Effector CD4-positive, alpha-beta T cell (primary cell): ENCODE data around the gene PSMD5.

Source experiments
- DNase-seq: peaks from one replicate; pipeline ENCODE4 v3.0.0-alpha.2; 2020

The PSMD5 gene

DNA sequence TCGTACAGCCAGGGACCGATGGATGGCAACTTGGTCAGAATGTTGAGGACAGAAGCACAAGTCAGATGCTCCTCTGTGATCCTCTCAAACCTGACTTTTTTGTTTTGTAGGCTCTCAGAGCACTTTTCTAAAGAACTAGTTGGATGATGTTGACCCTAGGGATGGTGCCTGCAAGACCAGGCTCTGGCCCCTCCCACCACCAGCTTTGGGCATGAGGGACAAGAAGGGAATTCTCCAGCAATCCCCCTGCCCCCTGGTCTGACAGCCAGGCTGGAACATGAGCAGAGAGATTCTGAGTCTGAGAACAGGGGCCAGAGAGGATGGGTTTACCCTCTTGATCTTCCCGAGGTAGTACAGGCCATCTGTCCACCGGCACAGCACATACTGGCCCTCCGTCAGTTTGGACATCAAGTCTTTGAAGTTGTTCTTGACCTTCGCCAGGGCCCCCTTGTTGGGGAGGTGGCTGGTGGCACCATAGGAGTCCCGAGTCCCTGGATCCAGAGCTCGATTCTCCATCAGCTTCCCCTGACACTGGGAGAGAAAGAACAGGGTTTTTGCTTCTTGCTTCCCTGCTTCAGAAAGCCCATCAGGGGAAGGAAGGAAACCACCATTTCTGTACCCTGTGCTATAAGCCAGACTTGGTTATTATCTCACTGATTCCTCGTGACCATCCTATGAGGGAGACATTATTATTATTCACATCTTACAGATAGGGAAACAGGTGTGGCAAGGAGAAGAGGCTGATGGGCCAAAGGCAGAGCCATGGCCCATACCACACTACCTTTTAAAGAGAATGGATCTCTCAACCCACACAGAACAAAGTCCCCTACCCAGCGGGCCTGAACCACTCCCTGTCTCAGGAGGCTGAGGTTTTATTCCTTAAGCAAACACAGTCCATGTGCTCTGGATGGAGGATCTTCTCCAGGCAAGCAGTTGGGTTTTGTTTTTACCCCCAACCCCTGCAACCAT lies 31.8 kb upstream of the PSMD5 start:
- no peak for DNase-seq

DNA sequence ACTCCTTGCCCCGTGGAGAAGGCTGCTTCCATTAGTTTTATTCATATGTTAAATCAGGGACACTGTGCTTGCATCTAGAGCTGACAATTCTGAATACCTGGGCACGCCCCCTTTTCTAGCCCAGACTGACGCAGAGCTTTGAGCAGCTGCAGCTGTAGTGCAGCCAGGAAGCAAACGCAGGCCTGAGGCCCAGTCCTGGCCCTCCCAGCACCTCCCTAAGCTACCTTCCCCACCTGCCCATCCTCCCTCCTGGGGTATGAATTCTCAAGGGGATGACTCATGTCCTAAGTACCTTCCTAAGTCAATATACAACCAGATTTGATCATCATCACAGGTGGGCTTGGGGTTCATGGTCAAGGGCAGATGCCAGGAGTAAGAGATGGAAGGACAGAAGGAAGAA lies 30.8 kb upstream of the PSMD5 start:
- no peak for DNase-seq

DNA sequence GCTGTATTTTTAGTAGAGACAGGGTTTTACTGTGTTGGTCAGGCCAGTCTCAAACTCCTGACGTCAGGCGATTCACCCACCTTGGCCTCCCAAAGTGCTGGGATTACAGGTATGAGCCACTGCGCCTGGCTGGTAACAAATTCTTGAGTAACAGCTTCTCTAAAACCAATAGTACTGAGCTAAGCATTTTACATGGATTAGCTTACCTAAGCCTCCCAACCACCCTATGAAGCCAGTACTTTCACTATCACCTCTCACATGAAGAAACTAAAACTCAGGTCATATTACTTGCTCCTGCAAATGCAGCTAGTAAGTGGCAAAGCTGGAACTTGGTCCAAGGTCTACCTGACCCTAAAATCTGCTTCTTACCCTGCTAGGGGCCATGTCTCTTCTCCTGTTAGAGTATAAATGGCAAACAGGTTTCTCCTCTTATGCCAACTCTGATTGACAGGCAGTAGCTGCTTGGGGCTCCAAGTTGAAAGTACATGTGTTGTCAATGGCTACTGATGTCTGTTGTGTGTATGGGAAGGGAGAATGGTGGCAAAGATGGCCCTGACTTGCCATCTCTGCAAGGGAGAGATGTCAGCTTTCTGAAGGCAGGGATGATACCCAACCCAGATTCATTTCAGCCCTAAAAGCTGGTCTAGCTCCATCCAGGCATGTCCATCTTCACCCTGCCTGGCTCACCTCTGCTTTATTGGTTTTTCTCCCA lies 30.2 kb upstream of the PSMD5 start:
- DNase-seq, result no peak

DNA sequence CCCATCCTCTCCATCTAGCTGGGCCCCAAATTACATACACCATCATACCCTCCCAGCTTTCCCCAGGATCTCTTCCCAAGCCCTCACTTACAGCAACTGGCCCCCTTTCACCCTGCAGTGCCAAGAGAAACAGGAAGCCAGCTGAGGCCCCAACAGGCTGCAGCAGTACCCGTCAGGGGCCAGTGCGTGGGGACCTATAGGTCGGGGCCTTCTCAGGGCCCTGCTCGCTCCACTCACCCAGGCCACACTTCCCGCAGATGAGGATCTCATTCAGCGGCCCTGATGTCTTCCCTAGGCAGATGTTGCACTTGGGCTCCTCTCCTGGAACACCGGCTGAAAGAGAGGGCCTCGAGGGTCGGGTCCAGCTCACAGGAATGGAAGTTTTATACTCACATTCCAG lies 27.5 kb upstream of the PSMD5 start:
- no peak for DNase-seq

DNA sequence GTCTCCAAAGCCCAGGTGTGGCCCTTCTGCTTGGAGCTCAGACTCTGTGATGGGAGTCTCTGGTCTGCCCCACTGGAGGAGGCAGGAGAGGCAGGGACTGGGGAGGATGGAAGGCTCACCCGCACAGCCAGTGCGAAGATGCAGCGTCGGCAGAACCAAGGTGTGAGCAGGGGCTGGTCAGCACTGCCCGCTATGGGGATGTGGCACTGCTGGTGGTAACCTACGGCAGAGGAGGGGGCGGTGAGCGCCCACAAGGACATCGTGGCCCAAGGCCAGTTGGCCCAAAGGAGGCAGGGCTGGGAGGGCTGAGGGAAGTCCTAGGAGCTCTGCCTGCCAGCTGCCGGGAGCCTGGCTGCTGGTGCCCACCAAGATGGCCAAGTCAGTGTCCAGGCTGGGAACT lies 27.0 kb upstream of the PSMD5 start:
- DNase-seq, result no peak

DNA sequence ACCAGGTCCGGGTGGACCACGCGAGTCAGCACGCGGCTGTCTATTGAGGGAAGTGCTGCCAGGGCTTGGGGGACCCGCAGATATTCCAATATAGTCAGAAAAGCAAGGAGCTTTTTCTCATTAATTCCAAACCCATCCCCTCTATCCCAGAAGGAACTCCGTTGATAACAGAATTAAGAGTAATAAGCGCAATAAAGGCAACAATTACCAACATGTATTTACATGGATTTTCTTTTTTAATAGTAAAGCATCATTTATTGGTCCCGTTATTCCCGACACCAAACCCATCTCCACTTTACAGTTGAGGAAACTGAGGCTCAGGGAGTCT lies 26.6 kb upstream of the PSMD5 start:
- no peak for DNase-seq

DNA sequence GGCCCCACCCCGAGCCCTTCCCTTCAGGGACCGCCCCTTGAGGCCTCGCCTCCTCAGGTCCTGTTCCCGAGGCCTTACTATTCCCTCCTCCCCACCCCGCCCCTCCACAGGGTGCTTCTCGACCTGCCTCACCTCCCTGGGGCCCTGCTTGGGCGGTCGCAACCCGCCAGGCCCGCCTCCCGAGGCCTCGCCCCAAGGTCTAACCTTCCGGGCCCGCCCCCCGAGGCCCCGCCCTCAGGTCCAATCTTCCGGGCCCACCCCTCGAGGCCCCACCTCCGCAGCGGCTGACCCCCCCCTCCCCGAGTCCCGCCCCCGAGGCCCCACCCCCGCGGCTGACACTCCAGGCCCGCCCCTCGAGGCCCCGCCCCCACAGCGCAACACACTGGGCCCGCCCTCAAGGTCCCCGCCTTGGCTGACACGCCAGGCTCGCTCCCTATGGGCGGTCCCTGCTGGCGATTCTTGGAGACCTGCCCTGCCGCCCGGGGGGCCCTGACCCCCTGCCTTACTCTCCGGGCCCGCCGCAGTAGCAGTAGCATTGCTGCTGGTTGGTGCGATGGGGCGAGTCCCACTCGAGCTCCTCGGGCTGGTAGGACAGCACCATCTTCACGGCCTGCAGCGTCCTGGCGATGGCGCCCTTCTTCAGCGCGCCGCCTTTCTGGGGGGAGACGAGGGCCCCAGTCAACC lies 26.1 kb upstream of the PSMD5 start:
- peak; percentile 94 for DNase-seq

DNA sequence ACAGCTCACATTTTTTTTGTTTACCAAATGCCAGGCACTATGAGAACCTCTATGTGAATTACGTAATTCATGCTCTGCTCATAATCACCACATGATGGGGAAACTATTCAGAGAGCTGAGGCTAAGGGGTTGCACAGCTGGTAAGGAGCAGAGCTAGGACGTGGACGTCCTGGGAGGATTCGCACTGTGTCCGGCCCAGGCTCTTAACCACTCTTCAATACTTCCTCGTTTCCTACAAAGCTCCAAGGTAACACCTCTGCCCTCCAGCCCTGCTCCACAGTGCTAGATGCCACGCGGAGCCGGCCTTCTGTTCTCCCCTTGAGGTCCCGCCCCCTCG lies 25.6 kb upstream of the PSMD5 start:
- no peak for DNase-seq

DNA sequence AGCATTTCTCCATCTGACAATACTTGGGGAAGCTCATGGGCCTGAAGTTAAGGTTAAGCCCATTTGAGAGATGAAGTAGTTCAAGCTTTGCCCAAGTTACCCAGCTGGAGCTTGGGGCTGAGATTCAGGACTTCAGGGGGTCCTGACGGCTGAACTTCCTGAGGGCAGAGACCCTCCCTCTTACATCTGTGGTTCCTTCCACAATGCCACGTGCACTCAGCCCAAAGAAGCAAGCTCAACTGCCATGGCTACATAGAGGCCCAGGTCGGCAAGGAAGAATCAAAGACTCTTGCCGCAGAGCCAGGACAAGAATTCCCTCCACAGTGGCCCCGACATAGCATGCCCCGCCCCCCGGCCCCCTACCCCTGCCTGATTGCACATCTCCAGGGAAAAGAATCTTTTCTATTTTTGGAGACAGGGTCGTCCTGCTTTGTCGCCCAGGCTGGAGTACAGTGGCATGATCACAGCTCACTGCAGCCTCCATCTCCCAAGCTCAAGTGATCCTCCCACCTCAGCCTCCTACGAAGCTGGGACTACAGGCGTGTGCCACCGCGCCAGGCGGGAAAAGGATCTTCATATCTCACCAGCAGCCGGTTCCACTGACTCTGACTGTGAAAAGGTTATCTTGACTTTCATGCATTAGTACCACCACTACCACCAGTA lies 25.1 kb upstream of the PSMD5 start:
- no peak for DNase-seq

DNA sequence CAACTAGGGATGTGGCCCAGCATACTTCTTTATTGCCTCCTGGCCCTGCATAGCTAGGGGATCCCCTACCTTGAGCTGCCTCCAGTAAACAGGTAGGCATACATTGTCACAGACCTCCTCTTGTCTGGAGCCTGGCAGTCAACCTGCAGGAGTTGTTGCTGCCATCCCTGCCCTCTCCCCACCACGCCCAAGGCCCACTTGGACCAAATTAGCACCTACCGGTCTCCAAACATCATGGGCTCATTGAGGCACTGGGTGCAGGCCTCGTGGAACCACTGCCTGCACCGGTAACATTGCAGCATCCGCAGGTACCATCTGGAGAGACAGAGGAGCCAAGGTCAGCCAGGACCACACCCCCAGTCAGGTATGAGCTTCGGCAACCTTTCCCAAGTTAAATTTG lies 23.9 kb upstream of the PSMD5 start:
- no peak for DNase-seq

DNA sequence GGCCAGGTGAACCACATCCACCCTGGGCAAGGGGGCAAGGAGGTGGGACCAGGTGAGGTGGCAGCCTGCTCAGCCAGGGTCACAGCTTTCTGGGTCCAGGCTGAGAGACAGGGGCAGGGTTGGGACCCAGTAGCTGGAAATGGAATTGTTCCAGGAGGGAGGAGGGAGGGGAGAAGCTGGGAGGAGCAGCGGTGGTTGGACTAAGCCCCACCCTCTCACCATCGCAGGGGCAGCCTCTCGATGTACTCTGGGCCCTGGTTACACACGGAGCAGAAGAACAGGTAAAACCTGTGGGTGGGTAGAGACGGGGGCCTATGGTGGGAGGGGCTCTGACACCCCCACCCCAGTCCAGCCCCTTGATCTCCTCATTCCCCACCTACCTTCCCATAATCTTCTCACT lies 23.1 kb upstream of the PSMD5 start:
- no peak for DNase-seq

DNA sequence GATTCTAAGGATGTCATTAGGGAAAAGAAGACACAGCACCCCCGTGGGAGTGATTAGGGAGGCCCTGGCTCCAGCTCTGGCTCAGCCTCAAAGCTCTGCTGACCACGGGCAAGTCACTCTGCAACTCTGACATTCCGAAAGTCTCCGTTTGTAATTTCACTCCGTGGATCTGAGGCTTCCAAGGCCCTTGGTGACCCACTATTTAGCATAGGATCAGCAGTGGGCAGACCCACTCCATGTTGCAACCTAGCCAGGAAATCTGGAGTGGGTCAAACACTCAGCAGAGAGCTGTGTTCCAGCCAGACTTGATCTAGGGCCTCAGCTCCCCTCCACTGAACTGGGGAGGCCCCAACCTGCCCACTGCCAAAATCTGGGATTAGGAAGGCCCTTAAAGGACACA lies 22.5 kb upstream of the PSMD5 start:
- DNase-seq, result no peak

DNA sequence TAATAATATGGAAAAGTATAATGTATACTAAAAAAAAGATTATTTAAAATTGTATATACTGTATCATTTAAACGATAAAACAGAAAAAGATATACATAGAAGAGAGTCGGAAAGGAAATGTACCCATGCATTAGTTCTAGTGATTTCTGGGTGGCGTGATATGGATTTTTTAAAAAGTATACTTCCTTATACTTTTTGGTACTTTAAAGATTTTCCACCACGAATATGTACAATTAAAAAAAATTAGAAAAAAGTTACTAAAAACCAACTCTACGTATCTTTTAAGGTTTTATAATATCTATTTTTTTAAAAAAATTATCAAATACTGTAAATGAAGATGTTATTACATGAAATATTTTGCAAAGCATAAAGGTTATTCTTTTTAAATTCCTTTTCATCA lies 22.0 kb upstream of the PSMD5 start:
- DNase-seq, result no peak

DNA sequence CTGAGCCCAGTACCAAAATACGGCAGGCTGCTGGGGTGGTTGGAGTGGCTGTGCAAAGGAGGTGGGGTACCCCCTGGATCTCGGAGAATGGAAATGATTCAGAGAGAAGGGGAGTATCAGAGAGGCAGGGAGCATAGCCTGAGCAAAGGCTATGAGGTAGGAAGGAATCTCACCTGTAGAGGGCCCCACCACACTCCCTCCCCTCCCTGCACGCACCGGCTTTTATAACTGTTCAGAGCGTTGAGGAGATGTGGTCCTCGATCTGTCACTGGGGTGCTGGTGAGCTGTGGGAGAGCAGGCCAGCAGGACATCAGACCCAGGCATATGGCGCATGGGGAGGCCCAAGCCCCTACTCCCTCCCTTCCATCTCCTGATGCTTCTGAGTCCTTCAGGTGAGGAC lies 21.1 kb upstream of the PSMD5 start:
- DNase-seq, result no peak

DNA sequence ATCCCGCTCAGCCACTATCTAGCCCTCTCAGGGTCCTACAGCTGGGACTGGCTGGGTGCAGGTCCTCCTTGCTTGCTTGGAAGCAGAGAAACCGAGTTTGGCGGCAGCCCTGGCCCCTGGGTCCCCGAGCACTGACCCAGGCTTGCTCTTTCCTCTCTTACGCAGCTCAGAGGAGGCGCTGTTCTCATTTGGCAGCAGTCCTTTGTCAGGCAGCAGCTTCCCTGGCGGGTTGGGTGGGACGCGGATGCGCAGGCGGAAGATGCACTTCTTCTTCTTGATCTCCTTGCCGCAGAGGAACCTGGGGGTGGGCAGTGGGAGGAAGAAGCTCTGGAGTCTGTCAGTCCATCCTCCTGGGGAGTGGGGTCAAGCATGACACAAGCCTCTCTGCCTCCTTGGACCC lies 19.7 kb upstream of the PSMD5 start:
- no peak for DNase-seq

DNA sequence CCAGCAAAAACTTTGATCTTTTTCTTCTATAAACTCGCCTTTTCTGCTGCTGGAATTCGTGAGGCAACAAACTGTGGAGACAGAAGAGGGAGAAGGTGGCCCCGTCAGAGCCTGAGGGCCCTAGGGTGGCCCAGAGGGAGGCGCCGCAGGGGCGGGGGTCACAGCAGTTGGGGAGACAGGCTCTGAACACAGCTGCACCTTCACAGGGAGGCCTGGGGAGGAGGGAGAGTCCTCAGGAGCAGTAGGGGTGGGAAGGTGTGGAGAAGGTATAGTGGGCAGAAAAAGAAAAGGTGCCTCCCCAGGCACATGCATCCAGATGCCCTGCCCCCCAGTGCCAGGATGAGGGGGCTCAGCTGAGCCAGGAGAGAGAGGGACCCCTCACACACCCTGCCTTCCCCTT lies 19.2 kb upstream of the PSMD5 start:
- DNase-seq, result no peak

DNA sequence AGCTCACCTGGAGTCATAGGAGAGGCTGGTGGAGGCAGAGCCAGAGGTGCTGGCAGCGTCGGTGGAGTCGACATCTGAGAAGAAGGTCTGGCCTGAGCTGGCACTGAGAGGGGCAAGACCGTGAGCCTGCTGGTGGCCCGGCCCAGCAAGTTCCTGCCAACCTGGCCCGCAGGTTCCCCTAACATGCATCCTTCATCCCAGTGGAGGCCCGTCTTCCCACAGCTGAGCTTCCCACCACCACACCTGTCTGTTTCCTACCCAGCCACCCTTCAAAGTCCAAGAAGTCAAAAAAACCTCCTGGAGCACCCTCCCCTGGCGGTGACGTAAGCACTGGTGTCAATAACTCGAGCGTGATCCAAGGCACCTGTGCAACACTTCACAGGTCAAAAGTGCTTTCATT lies 17.4 kb upstream of the PSMD5 start:
- DNase-seq, result no peak

DNA sequence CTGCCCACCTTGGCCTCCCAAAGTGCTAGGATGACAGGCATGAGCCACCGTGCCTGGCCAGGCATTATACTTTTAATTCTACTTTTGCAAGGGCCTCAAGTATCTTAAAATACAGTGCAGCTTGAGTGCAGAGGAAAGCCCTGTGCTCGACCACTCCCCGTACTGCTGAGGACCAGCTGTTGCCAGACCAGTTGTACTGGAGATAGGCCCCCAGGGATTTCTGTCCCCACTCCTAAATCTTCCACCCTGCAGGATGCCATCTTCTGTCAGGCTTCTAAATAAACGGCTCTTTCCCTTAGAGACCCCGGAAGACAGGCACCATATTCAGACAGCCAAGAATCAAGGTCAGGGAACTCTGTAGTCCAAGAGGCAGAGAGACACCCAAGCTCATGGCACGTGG lies 16.6 kb upstream of the PSMD5 start:
- no peak for DNase-seq

DNA sequence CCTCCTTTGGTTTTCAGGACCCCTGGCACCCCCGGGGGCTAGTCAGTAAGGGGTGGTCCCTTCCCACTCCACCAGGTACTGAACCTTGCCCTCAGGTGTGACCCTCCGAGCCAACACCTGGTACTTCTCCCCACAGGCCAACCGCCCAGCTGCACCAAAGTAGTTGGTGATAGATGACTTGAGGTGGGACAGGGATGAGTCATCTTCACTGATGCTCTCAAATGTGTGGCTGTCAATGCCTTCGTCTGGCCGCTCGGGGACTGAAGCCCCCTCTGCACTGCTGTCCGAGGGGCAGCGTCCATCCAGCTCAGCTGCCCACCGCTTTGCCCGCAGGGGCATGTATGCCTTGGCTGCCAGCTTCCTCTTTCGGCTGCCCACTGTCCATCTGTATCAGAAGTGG lies 15.2 kb upstream of the PSMD5 start:
- DNase-seq, result no peak

DNA sequence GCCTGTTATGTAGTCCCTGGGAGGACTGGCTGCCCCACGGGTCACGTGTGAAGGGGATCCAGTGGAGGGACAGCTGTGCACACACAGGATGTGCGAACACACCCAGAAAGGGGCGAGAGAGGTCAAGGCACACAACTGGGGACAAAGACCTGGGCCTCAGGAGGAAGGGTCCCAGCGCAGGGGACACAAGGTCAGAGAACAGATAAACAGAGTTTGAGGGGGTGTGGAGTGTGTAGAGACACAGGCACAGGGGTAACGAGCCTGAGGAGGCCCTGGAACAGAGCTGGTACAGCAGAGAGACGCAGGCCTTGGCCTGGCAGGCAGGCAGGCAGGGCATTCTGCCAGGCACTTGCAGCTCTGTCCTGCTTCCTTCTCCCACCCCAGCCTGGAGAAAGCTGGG lies 14.8 kb upstream of the PSMD5 start:
- DNase-seq, result no peak

DNA sequence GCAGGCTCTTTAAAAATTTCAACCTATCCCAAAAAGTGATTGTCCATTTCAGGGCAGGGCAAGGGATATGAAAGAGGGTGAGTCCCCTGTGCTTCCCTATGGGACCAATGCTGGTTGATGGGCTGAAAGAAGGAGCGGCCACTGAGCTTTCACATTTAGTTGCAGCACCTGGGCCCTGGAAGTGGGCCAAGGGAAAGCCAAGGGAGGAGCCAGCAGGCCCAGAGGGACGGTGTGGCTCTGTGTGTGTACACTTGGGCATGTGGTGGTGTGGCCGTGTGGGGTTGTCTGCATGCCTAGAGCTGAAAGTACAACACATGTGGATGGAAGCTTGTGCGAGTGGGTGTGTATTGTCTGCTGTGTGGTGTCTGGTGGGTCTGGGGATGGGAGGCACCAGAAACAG lies 14.0 kb upstream of the PSMD5 start:
- no peak for DNase-seq

DNA sequence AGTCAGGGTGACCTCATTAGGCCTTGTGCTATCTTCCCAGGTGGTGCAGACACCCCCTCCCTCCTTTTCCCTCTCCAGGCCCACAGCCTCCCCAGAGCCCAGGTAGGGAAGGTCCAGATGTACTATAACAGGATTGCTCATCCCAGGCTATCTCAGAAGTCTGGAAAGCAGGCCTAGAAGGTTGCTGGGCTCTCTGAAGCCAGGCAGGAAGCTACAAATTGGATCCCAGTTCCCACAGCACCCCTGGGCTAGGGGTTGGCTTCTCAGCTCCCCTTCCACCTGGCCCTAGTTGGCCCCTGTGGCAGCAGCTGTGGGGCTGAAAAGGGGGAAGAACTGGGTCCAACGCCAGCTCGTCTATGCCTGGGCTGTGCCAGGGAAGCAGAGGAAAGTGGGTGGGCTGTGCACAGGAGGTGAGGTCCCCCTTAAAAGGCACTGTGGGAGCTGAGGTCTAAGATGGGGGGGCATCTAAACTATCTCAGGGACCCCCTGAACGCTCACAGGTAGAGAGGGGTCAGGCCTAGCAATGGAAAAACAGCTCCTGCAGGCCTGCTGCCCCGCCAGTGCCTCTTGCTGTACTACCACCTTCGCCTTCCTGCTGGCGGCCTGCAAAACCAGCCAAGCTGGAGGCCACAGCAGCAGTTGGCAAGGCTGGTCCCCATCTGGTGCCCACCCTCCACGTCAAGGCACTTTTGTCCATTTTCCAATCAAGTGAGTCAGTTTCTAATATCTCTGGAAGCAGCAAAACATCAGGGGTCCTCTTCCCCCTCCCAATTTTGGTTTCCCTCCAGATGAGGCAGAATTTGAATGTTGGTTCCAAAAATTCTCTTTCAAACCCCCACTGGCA lies 13.3 kb upstream of the PSMD5 start:
- no peak for DNase-seq
